Gastrocnemius medialis (tissue), 4 donors: ENCODE measurements around the gene LSM14A. TPM values are rescaled to one million over a fixed set of nuclear protein-coding genes. Genes with fewer than 3 reads are reported as not detected.
"Not testable (repeated sequence)": the region's sequence is repeated elsewhere in the genome, so short reads cannot be mapped to it uniquely, and the experiment has no call there.

Experiments
- ATAC-seq, 2 donors: fragments of 150-250 bp; one replicate each; pipeline ENCODE4 v1.9.1; 2016
- DNase-seq, 2 donors: peaks; one replicate each; pipeline ENCODE4 v3.0.0-alpha.2; 2019
- H3K27ac ChIP-seq, 4 donors: fragments of 200-600 bp; sonication (generic); 1 replicate in 1 of 4; 2 replicates in 3 of 4; pipeline ENCODE4 v1.5.1; 2016 to 2018; ENCODE audit warnings: mild to moderate bottlenecking in 2 of 4, moderate library complexity in 1 of 4
- H3K27me3 ChIP-seq, 3 donors: fragments of 200-600 bp; sonication (generic) in 2 of 3; 1 replicate in 1 of 3; 2 replicates in 2 of 3; pipeline versions ENCODE4 v1.5.1 to v1.6.0; 2016 to 2019; ENCODE audit warnings: mild to moderate bottlenecking in 1 of 3, moderate library complexity in 1 of 3
- H3K36me3 ChIP-seq, 2 donors: fragments of 200-600 bp; sonication (generic) in 1 of 2; one replicate each; pipeline ENCODE4 v1.5.1; 2017 to 2018
- H3K4me1 ChIP-seq, 2 donors: fragments of 200-600 bp; sonication (generic) in 1 of 2; one replicate each; pipeline ENCODE4 v1.5.1; 2016 to 2017; ENCODE audit warnings: mild to moderate bottlenecking in 2 of 2
- H3K4me3 ChIP-seq, 4 donors: fragments of 200-600 bp; sonication (generic) in 3 of 4; 1 replicate in 1 of 4; 2 replicates in 3 of 4; pipeline ENCODE4 v1.5.1; 2016 to 2019; ENCODE audit warnings: mild to moderate bottlenecking in 2 of 4
- H3K9me3 ChIP-seq, 3 donors: fragments of 200-600 bp; sonication (generic) in 2 of 3; 1 replicate in 1 of 3; 2 replicates in 2 of 3; pipeline ENCODE4 v1.5.1; 2016 to 2019
- CTCF ChIP-seq, 5 experiments: fragments of 450-650 bp in 3 of 5; fragments of 200-600 bp in 2 of 5; sonication (generic) in 2 of 5; IDR thresholded peaks in 4 of 5; conservative IDR thresholded peaks in 1 of 5; 1 replicate in 4 of 5; 2 replicates in 1 of 5; pipeline ENCODE4 v1.5.1; 2016 to 2019; ENCODE audit warnings: antibody characterized with exemption in 5 of 5, mild to moderate bottlenecking in 3 of 5, moderate library complexity in 3 of 5
- POLR2A ChIP-seq, 2 donors: fragments of 450-650 bp; IDR thresholded peaks; one replicate each; pipeline ENCODE4 v1.6.1; 2017; ENCODE audit warnings: antibody characterized with exemption in 2 of 2, mild to moderate bottlenecking in 2 of 2, moderate library complexity in 2 of 2
- in situ Hi-C, 4 donors: fragments of 200-750 bp; cut with MboI; loops; one replicate each; pipeline versions ENCODE4 v1.15.0 to v1.8.0; 2017; ENCODE audit warnings: low sequenced_read_pairs in 4 of 4
- intact Hi-C: fragments of 100-400 bp; cut with DNase I; formaldehyde crosslinking; loops from one replicate; pipeline ENCODE4 v1.15.1; 2023; ENCODE audit warnings: low total_unique reads
- total RNA-seq, 4 donors: library from RNA; depleted of rRNA; stranded (reverse); fragments of >200 nt; gene quantifications; one replicate each; pipeline versions ENCODE4 v1.1.0 to v1.2.3, GENCODE V29; 2016

Gene LSM14A
- total RNA-seq, 4 donors from 2014 or later, result 104 to 120 (median 115) TPM

- Histone ChIP-seq H3K27me3 (no peaks in the 10 kb centered on the region), H3K9me3 (no peaks in the 10 kb centered on the region), H3K4me1 (no peaks in the 10 kb centered on the region), H3K4me3 (no peak overlapping the region), H3K36me3 (no peaks in the 10 kb centered on the region), H3K27ac (no peak overlapping the region)
- intact Hi-C loops (no loop called here), in situ Hi-C loops (no loop called here)
- no peak for ATAC-seq
- no peak for DNase-seq
- TF ChIP-seq POLR2A (IDR thresholded peaks at IDR 0.05) (no peak), CTCF (IDR thresholded peaks at IDR 0.05 in 4 of 5, conservative IDR thresholded peaks at IDR 0.05 in 1 of 5) (no peak)
These were observed 20.9 kb upstream of the LSM14A start for GRCh38 chr19:34151439-34151838.

GRCh38 chr19:34154401-34154800, 17.9 kb upstream of the LSM14A start:
- in situ Hi-C loops, result no loop called here

GRCh38 chr19:34155686-34156085, 16.6 kb upstream of the LSM14A start:
- H3K9me3 ChIP-seq, result no peaks in the 10 kb centered on the region
- H3K36me3 ChIP-seq, result no peaks in the 10 kb centered on the region
- ATAC-seq (no peak), DNase-seq (no peak)
- no peak for TF ChIP-seq CTCF (IDR thresholded peaks at IDR 0.05 in 4 of 5, conservative IDR thresholded peaks at IDR 0.05 in 1 of 5)
- no peak for TF ChIP-seq POLR2A (IDR thresholded peaks at IDR 0.05)
- H3K27ac ChIP-seq, result no peak overlapping the region
- intact Hi-C loops, result no loop called here
- in situ Hi-C loops, result no loop called here
- no peaks in the 10 kb centered on the region for H3K4me1 ChIP-seq
- no peak overlapping the region for H3K4me3 ChIP-seq
- H3K27me3 ChIP-seq, result no peaks in the 10 kb centered on the region

More at GRCh38 chr19:34154401-34154800, 17.9 kb upstream of the LSM14A start:
- no peak overlapping the region for H3K27ac ChIP-seq
- no peaks in the 10 kb centered on the region for H3K36me3 ChIP-seq
- no peaks in the 10 kb centered on the region for H3K9me3 ChIP-seq
- TF ChIP-seq POLR2A (IDR thresholded peaks at IDR 0.05) (no peak), CTCF (IDR thresholded peaks at IDR 0.05 in 4 of 5, conservative IDR thresholded peaks at IDR 0.05 in 1 of 5) (no peak)
- ATAC-seq, result no peak
- intact Hi-C loops, result no loop called here
- no peak for DNase-seq
- H3K27me3 ChIP-seq, result no peaks in the 10 kb centered on the region
- no peak overlapping the region for H3K4me3 ChIP-seq
- H3K4me1 ChIP-seq, result no peaks in the 10 kb centered on the region

GRCh38 chr19:34158966-34159365, 13.3 kb upstream of the LSM14A start:
- in situ Hi-C loops, ATAC-seq, H3K4me3 ChIP-seq, H3K4me1 ChIP-seq, H3K27ac ChIP-seq, intact Hi-C loops, H3K27me3 ChIP-seq, H3K9me3 ChIP-seq, H3K36me3 ChIP-seq, DNase-seq: not testable (repeated sequence)

GRCh38 chr19:34159541-34159940, 12.8 kb upstream of the LSM14A start:
- DNase-seq, H3K27ac ChIP-seq, H3K9me3 ChIP-seq, H3K4me3 ChIP-seq, in situ Hi-C loops, H3K36me3 ChIP-seq, ATAC-seq, H3K4me1 ChIP-seq, intact Hi-C loops, H3K27me3 ChIP-seq: not testable (repeated sequence)

GRCh38 chr19:34161902-34162301, 10.4 kb upstream of the LSM14A start:
- H3K4me1 ChIP-seq, H3K9me3 ChIP-seq, in situ Hi-C loops, intact Hi-C loops, DNase-seq, H3K27ac ChIP-seq, ATAC-seq, H3K4me3 ChIP-seq, H3K27me3 ChIP-seq, H3K36me3 ChIP-seq: not testable (repeated sequence)
